GM18868 (cell line): ENCODE results near the gene C2orf72.
"Not testable (repeated sequence)": the region's sequence is repeated elsewhere in the genome, so short reads cannot be mapped to it uniquely, and the experiment has no call there.

Experiments
- ATAC-seq: cut with Tn5 transposase; IDR thresholded peaks from one replicate; pipeline ENCODE4 v1.9.1; 2021; ENCODE audit warnings: mild to moderate bottlenecking, moderate library complexity; ENCODE audit not compliant: unreplicated experiment

C2orf72 gene

DNA sequence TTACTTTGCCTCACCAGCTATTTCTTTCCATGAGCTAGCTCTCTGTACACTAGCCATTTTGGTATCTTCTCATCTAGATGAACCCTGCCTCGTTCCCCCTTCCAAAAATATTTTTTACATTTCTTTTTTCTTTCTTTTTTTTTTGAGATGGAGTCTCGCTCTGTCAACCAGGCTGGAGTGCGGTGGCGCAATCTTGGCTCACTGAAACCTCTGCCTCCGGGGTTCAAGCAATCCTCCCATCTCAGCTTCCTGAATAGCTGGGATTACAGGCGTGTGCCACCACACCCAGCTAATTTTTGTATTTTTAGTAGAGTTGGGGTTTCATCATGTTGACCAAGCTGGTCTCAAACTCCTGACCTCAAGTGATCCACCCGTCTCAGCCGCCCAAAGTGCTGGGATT, 30.2 kb downstream of the C2orf72 start:
- ATAC-seq: not testable (repeated sequence)

DNA sequence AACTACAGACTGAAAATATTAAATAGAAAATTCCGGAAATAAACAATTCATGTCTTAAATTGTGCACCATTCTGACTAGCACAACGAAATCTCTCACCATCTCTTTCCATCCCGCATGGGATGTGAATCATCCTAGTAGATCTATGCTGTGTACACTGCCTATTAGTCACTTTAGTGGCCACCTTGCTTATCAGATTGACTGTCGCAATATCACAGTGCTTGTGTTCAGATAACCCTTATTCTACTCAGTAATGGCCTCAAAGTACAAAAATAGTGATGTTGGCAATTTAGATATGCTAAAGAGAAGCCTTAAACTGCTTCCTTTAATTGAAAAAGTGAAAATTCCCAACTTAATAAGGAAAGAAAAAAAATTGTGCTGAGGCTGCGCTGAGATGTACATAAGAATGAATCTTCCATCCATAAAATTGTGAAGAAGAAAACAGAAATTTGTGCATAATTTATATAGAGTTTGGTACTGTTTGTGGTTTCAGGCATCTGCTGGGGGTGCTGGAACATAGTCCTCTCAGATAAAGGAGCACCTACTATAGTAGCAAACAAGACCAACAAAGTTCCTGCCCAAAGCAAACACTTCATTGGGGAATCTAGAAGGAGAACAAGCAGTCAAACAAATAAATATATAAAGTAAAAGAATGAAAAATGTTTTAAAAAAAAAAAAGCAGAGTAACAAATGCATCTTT, 31.4 kb downstream of the C2orf72 start:
- ATAC-seq: no peak

- no peak for ATAC-seq
Measured at GRCh38 chr2:231069379-231070054, 32.2 kb downstream of the C2orf72 start.

- ATAC-seq: no peak
Measured at GRCh38 chr2:231084565-231084964, 47.2 kb downstream of the C2orf72 start.

- no peak for ATAC-seq
Measured at GRCh38 chr2:231088754-231089153, 51.4 kb downstream of the C2orf72 start.

DNA sequence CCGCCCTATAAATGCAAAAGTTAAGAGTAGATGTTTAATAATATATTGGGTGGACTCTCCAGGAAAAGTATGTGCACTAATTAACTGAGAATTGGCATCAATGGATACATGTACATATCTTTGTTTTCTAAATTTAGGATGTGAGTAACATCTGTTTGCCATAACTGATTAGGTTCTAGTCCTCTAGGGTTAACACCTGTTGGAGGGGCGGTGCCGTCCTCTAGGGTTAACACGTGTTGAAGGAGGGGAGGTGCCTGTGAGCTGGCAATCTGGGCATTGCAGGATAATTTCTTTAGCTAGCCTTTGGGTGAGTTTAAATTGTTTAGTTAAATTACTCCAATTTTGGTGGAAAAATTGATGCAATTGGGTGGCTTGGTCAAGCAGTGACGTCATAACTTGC, 56.6 kb downstream of the C2orf72 start:
- no peak for ATAC-seq

DNA sequence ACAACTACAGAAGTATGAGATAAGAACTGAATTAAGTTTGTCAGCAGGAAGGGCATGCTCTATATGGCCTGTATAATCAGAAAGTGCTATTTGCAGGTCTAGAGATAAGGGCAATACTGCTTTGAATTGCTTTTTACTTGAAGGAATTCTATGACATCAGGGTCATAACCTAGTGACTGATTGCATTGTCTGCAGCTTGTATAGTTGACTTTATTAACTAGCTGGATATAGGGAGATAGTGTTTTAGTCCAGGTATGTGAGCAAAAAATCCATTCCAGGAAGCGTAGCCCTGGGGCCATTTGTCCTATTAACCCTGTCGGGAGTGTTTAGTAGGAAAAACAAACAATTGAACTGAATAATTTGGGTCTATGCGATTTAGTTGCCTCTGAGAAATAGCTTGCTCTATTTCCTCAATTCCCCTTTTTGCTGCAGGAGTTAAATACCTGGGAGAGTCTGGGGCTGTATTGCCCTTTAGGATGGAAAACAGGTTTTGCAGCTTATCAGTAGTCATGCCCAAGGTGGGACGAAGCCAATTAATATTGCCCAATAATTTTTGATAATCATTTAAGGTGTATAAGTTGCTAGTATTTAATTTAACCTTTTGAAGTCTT, 57.5 kb downstream of the C2orf72 start:
- ATAC-seq: no peak
